Pancreas (tissue), 10 donors: ENCODE results near the gene CD47. TPM values are rescaled to one million over a fixed set of nuclear protein-coding genes. Genes with fewer than 3 reads are reported as not detected.

Source experiments
- ATAC-seq, 4 donors: fragments of 200-7000 bp; cut with Tn5 transposase; one replicate each; pipeline versions ENCODE4 v1.8.0 to v1.9.1; 2020; ENCODE audit warnings: mild to moderate bottlenecking in 4 of 4, moderate library complexity in 4 of 4
- DNase-seq, 6 donors: peaks; one replicate each; pipeline ENCODE4 v3.0.0-alpha.2; 2020
- FAIRE-seq: peaks from 2 replicates; lab custom pipeline; 2012; peaks lifted over from hg19 to GRCh38; lab: Jason Lieb, UNC
- H3K27ac ChIP-seq, 4 donors: fragments of 200-600 bp; sonication (generic); 1 replicate in 3 of 4; 2 replicates in 1 of 4; pipeline versions ENCODE4 v1.5.0 to v1.8.0; 2020
- H3K27me3 ChIP-seq, 4 donors: fragments of 200-600 bp; one replicate each; pipeline ENCODE4 v1.8.0; 2021
- H3K36me3 ChIP-seq, 3 donors: fragments of 200-600 bp; sonication (generic) in 1 of 3; one replicate each; pipeline versions ENCODE4 v1.5.0 to v1.8.0; 2020 to 2021
- H3K4me1 ChIP-seq, 3 donors: fragments of 200-600 bp; one replicate each; pipeline ENCODE4 v1.8.0; 2021
- H3K4me3 ChIP-seq, 4 donors: fragments of 200-600 bp; sonication (generic) in 2 of 4; one replicate each; pipeline versions ENCODE4 v1.5.0 to v1.8.0; 2020 to 2021
- H3K9me3 ChIP-seq, 4 donors: fragments of 200-600 bp; one replicate each; pipeline ENCODE4 v1.8.0; 2021
- CTCF ChIP-seq, 4 donors: fragments of 200-600 bp; sonication (generic) in 3 of 4; IDR thresholded peaks; one replicate each; pipeline versions ENCODE4 v1.5.0 to v1.8.0; 2021; ENCODE audit warnings: antibody characterized with exemption in 4 of 4
- WGBS, 2 donors: extraction: QIAGEN DNeasy Blood & Tissue Kit; methylation state at CpG; one replicate each; pipeline ENCODE4 v1.1.7; 2013; 5-methylcytosine and 5-hydroxymethylcytosine counted together
- intact Hi-C, 3 donors: fragments of 100-400 bp; cut with DNase I; formaldehyde crosslinking; loops; one replicate each; pipeline versions ENCODE4 v1.11.1 to v1.14.2; 2022
- polyA plus RNA-seq, 2 donors: library from polyadenylated mRNA; stranded (reverse); fragments of 200-250 nt; gene quantifications; one replicate each; pipeline ENCODE4 v1.2.3, GENCODE V29; 2013
- total RNA-seq, 6 donors: library from RNA; stranded (reverse); fragmentation: NEBNext Ultra II Directional in 4 of 6; extraction: Animal tissue kit (Norgen Biotek cat#: 25700) in 4 of 6; gene quantifications; one replicate each; pipeline versions ENCODE4 v1.2.1 to v1.2.4, GENCODE V29; 2021 to 2023
- donor health status: healthy with polysubstance abuse.
- donor health status: DM: no; HTN: no; CAD: no; lungs with moderate emphysema.
- donor health status: DM: no; HTN: no; CAD: no.
- donor health status: control.
- donor health status: control.
- donor health status: Bipolar disorder and iron deficiency.
- donor health status: DM: yes; HTN: yes; CAD: no.
- donor health status: DM: no; HTN: no; CAD: no.
- donor health status: DM: no; HTN: no; CAD: no.
- donor health status: DM: yes; HTN: yes; CAD: no.

Gene CD47
- total and polyA plus RNA-seq, 8 donors = 14.8 to 107 (median 27.1) TPM

GRCh38 chr3:108006077-108006771, 84.6 kb downstream of the CD47 start:
- peak overlapping the region in 1 of 4 donors; percentile 10 for H3K4me3 ChIP-seq
- WGBS, 2 donors = 7 to 8% methylated on average over 11 of the region's 11 CpGs
- H3K27ac ChIP-seq = peak overlapping the region in 1 of 4 donors; percentile 30
- DNase-seq (peak in 4 of 6 donors; percentile 24 to 54 (median 36)), ATAC-seq (peak; percentile 77 to 91 (median 84)), FAIRE-seq (no peak)
- intact Hi-C loops = no loop called here
- peaks cover 0 to 8% (median 0%) of the 10 kb centered on the region in 3 donors for H3K4me1 ChIP-seq
- no peaks in the 10 kb centered on the region for H3K36me3 ChIP-seq
- H3K27me3 ChIP-seq = no peaks in the 10 kb centered on the region
- H3K9me3 ChIP-seq = no peaks in the 10 kb centered on the region
- no peak for TF ChIP-seq CTCF (IDR thresholded peaks at IDR 0.05)

GRCh38 chr3:108004647-108005046, 86.2 kb downstream of the CD47 start:
- Histone ChIP-seq H3K4me1 (peaks cover 0 to 8% (median 0%) of the 10 kb centered on the region in 3 donors), H3K9me3 (no peaks in the 10 kb centered on the region), H3K4me3 (no peak overlapping the region), H3K27me3 (no peaks in the 10 kb centered on the region), H3K36me3 (no peaks in the 10 kb centered on the region), H3K27ac (no peak overlapping the region)
- no peak for ATAC-seq
- TF ChIP-seq CTCF (IDR thresholded peaks at IDR 0.05) = no peak
- WGBS, 2 donors = 91 to 93% methylated on average over 9 of the region's 9 CpGs
- intact Hi-C loops = no loop called here
- no peak for FAIRE-seq
- DNase-seq = no peak

DNA sequence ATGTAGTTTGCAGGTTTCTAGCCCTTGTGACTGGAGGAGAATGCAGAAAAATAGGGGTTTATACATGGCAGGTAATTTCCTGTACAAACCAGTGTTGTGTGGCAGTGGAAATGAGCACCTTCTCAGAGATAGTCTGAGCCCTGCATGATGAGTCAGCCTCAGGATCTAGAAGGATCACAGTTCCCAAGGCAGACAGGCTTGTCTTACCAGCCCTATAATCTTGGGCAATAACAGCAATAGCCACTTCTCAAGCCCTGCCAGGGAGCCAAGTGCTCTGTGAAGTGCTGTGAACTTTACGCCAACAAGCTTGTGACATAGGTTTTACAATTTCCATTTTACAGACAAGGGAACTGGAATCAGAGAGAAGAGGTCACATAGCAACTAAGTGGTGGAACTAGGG, 89.4 kb downstream of the CD47 start:
- Histone ChIP-seq H3K27ac (no peak overlapping the region), H3K36me3 (no peaks in the 10 kb centered on the region), H3K4me1 (peaks cover 0 to 6% (median 0%) of the 10 kb centered on the region in 3 donors), H3K4me3 (no peak overlapping the region), H3K27me3 (no peaks in the 10 kb centered on the region), H3K9me3 (no peaks in the 10 kb centered on the region)
- ATAC-seq = peak in 1 of 4 donors; percentile 45
- DNase-seq = no peak
- TF ChIP-seq CTCF (IDR thresholded peaks at IDR 0.05) = no peak
- intact Hi-C loops = no loop called here
- FAIRE-seq = no peak
- 92 to 95% methylated on average over 1 of the region's 1 CpG for WGBS, 2 donors

GRCh38 chr3:107999215-107999775, 91.5 kb downstream of the CD47 start:
- DNase-seq (no peak), FAIRE-seq (no peak), ATAC-seq (peak; percentile 43 to 82 (median 64))
- 73 to 75% methylated on average over 5 of the region's 5 CpGs for WGBS, 2 donors
- TF ChIP-seq CTCF (IDR thresholded peaks at IDR 0.05) = no peak
- no peak overlapping the region for H3K4me3 ChIP-seq
- no peaks in the 10 kb centered on the region for H3K4me1 ChIP-seq
- H3K27ac ChIP-seq = peak overlapping the region in 2 of 4 donors; percentile 22 to 24
- H3K9me3 ChIP-seq = no peaks in the 10 kb centered on the region
- no peaks in the 10 kb centered on the region for H3K27me3 ChIP-seq
- no peaks in the 10 kb centered on the region for H3K36me3 ChIP-seq
- intact Hi-C loops = no loop called here

DNA sequence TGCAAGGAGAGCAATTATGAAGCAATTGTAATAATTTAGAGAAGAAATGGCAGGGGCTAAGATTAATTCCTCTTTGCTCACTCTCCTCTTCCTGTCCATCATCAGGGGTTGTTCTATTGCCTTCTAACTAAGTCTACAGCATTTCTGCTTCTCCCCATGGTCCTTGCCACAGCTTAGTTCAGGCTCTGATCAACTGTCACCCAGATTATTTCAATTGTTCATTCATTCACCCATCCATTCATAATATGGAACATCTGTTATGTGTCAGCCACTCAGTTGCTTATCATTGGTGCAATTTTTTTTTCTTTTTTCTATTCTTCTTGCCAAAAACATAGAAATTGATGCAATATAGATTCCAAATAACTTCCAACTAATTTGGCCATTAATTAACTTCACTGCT, 93.2 kb downstream of the CD47 start:
- DNase-seq = no peak
- intact Hi-C loops = no loop called here
- Histone ChIP-seq H3K4me3 (no peak overlapping the region), H3K9me3 (no peaks in the 10 kb centered on the region), H3K4me1 (no peaks in the 10 kb centered on the region), H3K27me3 (no peaks in the 10 kb centered on the region), H3K27ac (no peak overlapping the region), H3K36me3 (no peaks in the 10 kb centered on the region)
- no peak for FAIRE-seq
- no peak for ATAC-seq
- no peak for TF ChIP-seq CTCF (IDR thresholded peaks at IDR 0.05)
